Muscle layer of colon (tissue), 2 donors: ENCODE measurements around the gene UBIAD1.
"Not testable (repeated sequence)": the region's sequence is repeated elsewhere in the genome, so short reads cannot be mapped to it uniquely, and the experiment has no call there.

Experiments
- H3K27ac ChIP-seq: one replicate; pipeline ENCODE4 v1.7.0; 2013; ENCODE audit warnings: low read depth, mild to moderate bottlenecking, low read length, moderate library complexity
- H3K27me3 ChIP-seq, 2 donors: one replicate each; pipeline ENCODE4 v1.7.0; 2013; ENCODE audit warnings: low read length in 2 of 2, mild to moderate bottlenecking in 2 of 2; ENCODE audit not compliant: insufficient read depth in 2 of 2, control insufficient read depth in 1 of 2
- H3K36me3 ChIP-seq: one replicate; pipeline ENCODE4 v1.7.0; 2013; ENCODE audit warnings: mild to moderate bottlenecking, low read length; ENCODE audit not compliant: insufficient read depth
- H3K4me1 ChIP-seq: one replicate; pipeline ENCODE4 v1.7.0; 2013; ENCODE audit warnings: mild to moderate bottlenecking, low read length; ENCODE audit not compliant: insufficient read depth
- H3K4me3 ChIP-seq, 2 donors: one replicate each; pipeline ENCODE4 v1.7.0; 2013; ENCODE audit warnings: low read length in 2 of 2, low read depth in 1 of 2, mild to moderate bottlenecking in 1 of 2, moderate library complexity in 1 of 2
- H3K9ac ChIP-seq: one replicate; pipeline ENCODE4 v1.7.0; 2013; ENCODE audit warnings: low read length
- H3K9me3 ChIP-seq: one replicate; pipeline ENCODE4 v1.7.0; 2013; ENCODE audit warnings: mild to moderate bottlenecking, low read length
- donor health status: abdominal sarcoma.
- donor health status: Adenocarcinoma of cecum.

Gene UBIAD1

DNA sequence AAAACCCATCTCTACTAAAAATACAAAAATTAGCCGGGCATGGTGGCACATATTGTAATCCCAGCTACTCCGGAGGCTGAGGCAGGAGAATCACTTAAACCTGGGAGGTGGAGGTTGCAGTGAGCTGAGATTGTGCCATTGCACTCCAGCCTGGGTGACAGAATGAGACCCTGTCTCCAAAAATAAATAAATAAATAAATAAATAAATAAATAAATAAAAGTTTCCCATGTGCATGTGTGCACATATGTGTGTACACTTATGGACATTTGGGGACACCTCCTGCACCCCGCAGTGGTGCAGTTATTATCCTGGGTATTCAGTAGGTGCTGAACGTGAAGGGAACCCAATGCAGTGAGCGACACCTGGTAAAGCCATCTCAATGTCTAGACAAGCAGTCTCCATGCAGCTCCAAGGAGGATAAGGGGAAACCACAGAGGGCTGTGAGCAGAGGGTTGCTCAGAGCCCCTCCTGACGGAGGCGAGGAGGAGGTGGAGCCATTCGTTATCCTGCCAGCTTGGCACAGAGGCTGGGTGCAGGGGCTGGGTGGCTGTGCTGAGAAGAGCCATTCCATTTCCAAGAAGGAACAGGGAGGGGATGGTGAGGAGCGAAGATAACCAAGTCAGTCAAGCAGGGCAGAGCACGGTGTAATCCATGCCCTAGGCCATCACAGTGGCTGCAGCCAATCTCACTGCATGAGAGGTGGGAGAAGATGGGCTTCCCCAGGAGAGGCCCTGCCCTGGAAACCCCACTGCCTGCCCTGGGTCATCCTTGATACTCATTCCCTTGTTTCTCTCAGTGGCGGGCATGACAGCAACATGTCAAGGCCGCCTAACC is 25.6 kb downstream of the UBIAD1 start:
- H3K4me3 ChIP-seq, result no peak overlapping the region
- H3K9me3 ChIP-seq, result no peaks in the 10 kb centered on the region
- no peaks in the 10 kb centered on the region for H3K4me1 ChIP-seq
- H3K36me3 ChIP-seq, result peaks cover 18% of the 10 kb centered on the region
- no peak overlapping the region for H3K27ac ChIP-seq
- no peak overlapping the region for H3K9ac ChIP-seq
- H3K27me3 ChIP-seq, result no peaks in the 10 kb centered on the region

GRCh38 chr1:11299225-11299574 is 26.2 kb downstream of the UBIAD1 start:
- Histone ChIP-seq H3K36me3 (peaks cover 18% of the 10 kb centered on the region), H3K4me1 (no peaks in the 10 kb centered on the region), H3K9me3 (no peaks in the 10 kb centered on the region), H3K4me3 (no peak overlapping the region), H3K27me3 (no peaks in the 10 kb centered on the region), H3K27ac (no peak overlapping the region), H3K9ac (no peak overlapping the region)

- H3K36me3 ChIP-seq, result no peaks in the 10 kb centered on the region
- H3K9ac ChIP-seq, result no peak overlapping the region
- no peaks in the 10 kb centered on the region for H3K27me3 ChIP-seq
- H3K4me3 ChIP-seq, result no peak overlapping the region
- H3K9me3 ChIP-seq, result no peaks in the 10 kb centered on the region
- no peak overlapping the region for H3K27ac ChIP-seq
- H3K4me1 ChIP-seq, result no peaks in the 10 kb centered on the region
These were observed 28.6 kb downstream of the UBIAD1 start for GRCh38 chr1:11301601-11302000.

DNA sequence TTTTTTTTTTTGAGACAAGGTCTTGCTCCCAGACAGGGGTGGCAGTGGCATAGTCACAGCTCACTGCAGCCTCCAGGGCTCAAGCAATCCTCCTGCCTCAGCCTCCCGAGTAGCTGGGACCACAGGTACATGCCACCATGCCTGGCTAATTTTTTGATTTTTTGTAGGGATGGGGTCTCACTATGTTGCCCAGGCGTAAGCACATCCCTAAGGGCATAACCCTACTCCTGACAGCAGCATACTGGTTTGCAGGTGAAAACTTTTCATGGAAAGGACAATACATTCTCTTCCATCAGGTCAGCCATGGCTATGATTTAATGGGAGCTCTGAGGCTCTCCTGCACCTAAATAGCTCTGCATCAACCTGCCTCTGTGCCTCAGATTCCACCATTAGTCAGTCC is 29.4 kb downstream of the UBIAD1 start:
- no peak overlapping the region for H3K4me3 ChIP-seq
- H3K27ac ChIP-seq, result no peak overlapping the region
- no peaks in the 10 kb centered on the region for H3K9me3 ChIP-seq
- H3K27me3 ChIP-seq, result no peaks in the 10 kb centered on the region
- no peaks in the 10 kb centered on the region for H3K36me3 ChIP-seq
- H3K9ac ChIP-seq, result no peak overlapping the region
- H3K4me1 ChIP-seq, result no peaks in the 10 kb centered on the region

- H3K4me3 ChIP-seq, H3K9ac ChIP-seq, H3K27ac ChIP-seq, H3K4me1 ChIP-seq, H3K27me3 ChIP-seq, H3K36me3 ChIP-seq, H3K9me3 ChIP-seq: not testable (repeated sequence)
These were observed 32.5 kb downstream of the UBIAD1 start for GRCh38 chr1:11305516-11305915.

- Histone ChIP-seq H3K27me3 (no peaks in the 10 kb centered on the region), H3K9me3 (no peaks in the 10 kb centered on the region), H3K4me3 (no peak overlapping the region), H3K4me1 (no peaks in the 10 kb centered on the region), H3K36me3 (no peaks in the 10 kb centered on the region), H3K9ac (no peak overlapping the region), H3K27ac (no peak overlapping the region)
These were observed 34.9 kb downstream of the UBIAD1 start for GRCh38 chr1:11307852-11308251.

- no peaks in the 10 kb centered on the region for H3K27me3 ChIP-seq
- H3K36me3 ChIP-seq, result no peaks in the 10 kb centered on the region
- H3K9me3 ChIP-seq, result no peaks in the 10 kb centered on the region
- H3K9ac ChIP-seq, result no peak overlapping the region
- no peaks in the 10 kb centered on the region for H3K4me1 ChIP-seq
- no peak overlapping the region for H3K4me3 ChIP-seq
- no peak overlapping the region for H3K27ac ChIP-seq
These were observed 35.8 kb downstream of the UBIAD1 start for GRCh38 chr1:11308699-11309224.

- H3K4me1 ChIP-seq, result no peaks in the 10 kb centered on the region
- no peaks in the 10 kb centered on the region for H3K27me3 ChIP-seq
- no peak overlapping the region for H3K4me3 ChIP-seq
- no peaks in the 10 kb centered on the region for H3K36me3 ChIP-seq
- no peak overlapping the region for H3K9ac ChIP-seq
- no peaks in the 10 kb centered on the region for H3K9me3 ChIP-seq
- H3K27ac ChIP-seq, result no peak overlapping the region
These were observed 36.4 kb downstream of the UBIAD1 start for GRCh38 chr1:11309385-11309784.

DNA sequence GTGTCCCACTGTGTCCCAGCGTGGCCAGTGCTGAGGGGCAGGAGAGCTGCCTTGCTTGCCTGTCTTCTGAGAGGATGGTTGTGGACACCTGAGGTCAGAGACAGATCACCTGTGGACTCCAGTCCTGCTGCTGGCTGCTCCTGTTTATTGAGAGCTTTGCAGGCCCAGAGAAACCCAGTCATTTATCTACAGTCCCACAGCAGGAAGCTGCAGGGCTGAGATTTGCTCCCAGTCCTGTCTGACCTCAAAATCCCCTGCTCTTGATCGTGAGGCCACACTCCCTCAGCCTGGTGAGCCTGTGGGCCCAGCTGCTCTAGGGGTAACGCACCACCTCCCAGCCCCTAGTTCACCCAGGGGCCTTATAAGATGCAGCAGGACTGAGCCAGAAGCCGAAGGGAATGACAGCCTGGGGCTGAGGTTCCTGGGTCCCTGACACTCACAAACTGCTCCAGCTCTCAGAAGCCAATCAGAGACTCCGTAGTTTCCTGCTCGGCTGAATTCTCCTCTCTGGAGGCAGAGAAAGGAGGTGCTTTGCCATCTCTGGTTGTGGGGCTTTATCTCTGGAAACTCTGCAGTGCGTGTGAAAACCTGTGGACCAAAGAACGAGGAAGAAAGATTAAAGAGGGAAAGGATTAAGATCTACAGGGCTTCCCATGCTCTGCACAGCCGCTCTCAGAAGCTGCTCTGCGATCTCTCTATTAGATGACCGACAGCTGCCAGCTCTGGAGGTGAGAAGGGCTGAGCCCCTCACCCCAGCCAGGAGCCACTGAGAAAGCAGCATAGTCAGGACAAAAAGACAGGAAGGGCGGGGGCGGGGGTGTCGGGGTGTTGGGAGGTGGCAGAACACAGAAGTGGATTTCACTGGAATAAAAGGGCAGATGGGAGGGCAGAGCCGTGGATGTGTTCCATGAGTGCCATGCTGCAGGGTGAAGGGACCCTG is 39.1 kb downstream of the UBIAD1 start:
- no peaks in the 10 kb centered on the region for H3K27me3 ChIP-seq
- H3K27ac ChIP-seq, result no peak overlapping the region
- H3K36me3 ChIP-seq, result no peaks in the 10 kb centered on the region
- H3K9me3 ChIP-seq, result no peaks in the 10 kb centered on the region
- no peaks in the 10 kb centered on the region for H3K4me1 ChIP-seq
- H3K4me3 ChIP-seq, result no peak overlapping the region
- no peak overlapping the region for H3K9ac ChIP-seq

DNA sequence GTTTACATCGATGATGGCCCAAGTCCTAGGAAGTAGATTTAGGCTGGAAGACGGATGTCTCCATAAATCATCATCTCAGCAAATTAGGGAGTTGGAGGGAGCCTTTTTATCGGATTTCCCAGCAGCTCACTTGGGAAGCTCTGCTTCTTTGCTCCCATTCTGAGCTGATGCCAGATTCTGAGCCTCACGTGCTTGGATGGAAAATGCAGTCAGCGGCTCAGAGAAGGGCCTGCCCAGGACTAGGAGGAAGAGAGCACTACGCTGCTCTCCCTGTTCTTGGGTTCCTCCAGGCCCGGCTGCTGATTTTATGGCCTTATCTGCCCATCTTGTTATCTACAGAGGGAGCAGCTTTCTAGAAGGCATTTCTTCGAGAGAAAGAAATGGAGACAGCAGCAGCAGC is 42.0 kb downstream of the UBIAD1 start:
- no peak overlapping the region for H3K27ac ChIP-seq
- no peaks in the 10 kb centered on the region for H3K9me3 ChIP-seq
- no peaks in the 10 kb centered on the region for H3K4me1 ChIP-seq
- peaks cover 0 to 7% of the 10 kb centered on the region in 2 donors for H3K27me3 ChIP-seq
- no peak overlapping the region for H3K4me3 ChIP-seq
- no peaks in the 10 kb centered on the region for H3K36me3 ChIP-seq
- H3K9ac ChIP-seq, result no peak overlapping the region

- H3K36me3 ChIP-seq, result no peaks in the 10 kb centered on the region
- H3K9ac ChIP-seq, result no peak overlapping the region
- H3K4me3 ChIP-seq, result no peak overlapping the region
- no peaks in the 10 kb centered on the region for H3K4me1 ChIP-seq
- H3K27ac ChIP-seq, result no peak overlapping the region
- H3K27me3 ChIP-seq, result peaks cover 0 to 17% of the 10 kb centered on the region in 2 donors
- no peaks in the 10 kb centered on the region for H3K9me3 ChIP-seq
These were observed 43.7 kb downstream of the UBIAD1 start for GRCh38 chr1:11316701-11317100.
